DND-41 (cell line): Measurements from ENCODE around the gene MYO3A.
"Not testable (repeated sequence)": the region's sequence is repeated elsewhere in the genome, so short reads cannot be mapped to it uniquely, and the experiment has no call there.

Experiments
- ATAC-seq: fragments of 200-7000 bp; cut with Tn5 transposase; 3 replicates; pipeline ENCODE4 v1.9.1; 2021; ENCODE audit warnings: low read depth; ENCODE audit not compliant: insufficient read depth
- DNase-seq: peaks from one replicate; pipeline ENCODE4 v3.0.0-alpha.2; 2020
- H2AFZ ChIP-seq: 2 replicates; pipeline ENCODE4 v1.6.0; 2012; ENCODE audit warnings: low read depth, low read length
- H3K27ac ChIP-seq: 2 replicates; pipeline ENCODE4 v1.5.1; 2012; ENCODE audit warnings: low read length, inconsistent platforms
- H3K27me3 ChIP-seq: fragments of 200-600 bp; sonication (generic); 2 replicates; pipeline ENCODE4 v1.6.0; 2012; ENCODE audit warnings: low read length, mild to moderate bottlenecking, inconsistent platforms; ENCODE audit not compliant: insufficient read depth, poor library complexity
- H3K36me3 ChIP-seq: 2 replicates; pipeline ENCODE4 v1.5.1; 2012; ENCODE audit warnings: low read length, inconsistent platforms; ENCODE audit not compliant: insufficient read depth
- H3K4me1 ChIP-seq: 2 replicates; pipeline ENCODE4 v1.5.1; 2012; ENCODE audit warnings: mild to moderate bottlenecking, low read length; ENCODE audit not compliant: insufficient read depth
- H3K4me2 ChIP-seq: 2 replicates; pipeline ENCODE4 v1.6.0; 2012; ENCODE audit warnings: mild to moderate bottlenecking, moderate library complexity, low read length, inconsistent platforms; ENCODE audit not compliant: insufficient read depth
- H3K4me3 ChIP-seq, 2 experiments: fragments of 200-600 bp in 1 of 2; shearing (Covaris generic) in 1 of 2; 2 replicates each; pipeline ENCODE4 v1.5.1; 2012 to 2016; ENCODE audit warnings: inconsistent platforms in 2 of 2, low read length in 2 of 2, mild to moderate bottlenecking in 2 of 2, low read depth in 1 of 2, moderate library complexity in 1 of 2
- H3K79me2 ChIP-seq: 2 replicates; pipeline ENCODE4 v1.6.0; 2012; ENCODE audit warnings: low read length, inconsistent platforms; ENCODE audit not compliant: insufficient read depth
- H3K9ac ChIP-seq: 2 replicates; pipeline ENCODE4 v1.6.0; 2012; ENCODE audit warnings: low read depth, mild to moderate bottlenecking, inconsistent platforms, low read length, moderate library complexity
- H3K9me3 ChIP-seq: 2 replicates; pipeline ENCODE4 v1.5.1; 2012; ENCODE audit warnings: low read length, moderate library complexity, mild to moderate bottlenecking, inconsistent platforms; ENCODE audit not compliant: insufficient read depth, severe bottlenecking
- H4K20me1 ChIP-seq: 2 replicates; pipeline ENCODE4 v1.6.0; 2012; ENCODE audit warnings: low read length; ENCODE audit not compliant: insufficient read depth
- CTCF ChIP-seq: IDR thresholded peaks from 2 replicates; pipeline ENCODE4 v1.5.1; 2012; ENCODE audit warnings: borderline replicate concordance, low read length, moderate library complexity, mild to moderate bottlenecking; ENCODE audit not compliant: poor library complexity, severe bottlenecking; ENCODE audit errors: extremely low read depth
- EZH2 ChIP-seq: IDR thresholded peaks from 3 replicates; pipeline ENCODE4 v1.6.1; 2012; ENCODE audit warnings: borderline replicate concordance, low read depth, mild to moderate bottlenecking, moderate library complexity, low read length, inconsistent platforms; ENCODE audit not compliant: severe bottlenecking

Gene MYO3A

GRCh38 chr10:26095781-26096180 is 161.8 kb downstream of the MYO3A start:
- no peak for TF ChIP-seq CTCF
- TF ChIP-seq EZH2 = no peak

DNA sequence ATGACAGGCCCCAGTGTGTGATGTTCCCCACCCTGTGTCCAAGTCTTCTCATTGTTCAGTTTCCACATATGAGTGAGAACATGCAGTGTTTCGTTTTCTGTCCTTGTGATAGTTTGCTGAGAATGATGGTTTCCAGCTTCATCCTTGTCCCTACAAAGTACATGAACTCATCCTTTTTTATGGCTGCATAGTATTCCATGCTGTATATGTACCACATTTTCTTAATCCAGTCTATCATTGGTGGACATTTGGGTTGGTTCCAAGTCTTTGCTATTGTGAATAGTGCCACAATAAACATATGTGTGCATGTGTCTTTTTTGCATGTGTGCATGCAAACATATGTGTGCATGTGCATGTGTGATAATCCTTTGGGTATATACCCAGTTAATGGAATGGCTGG is 163.5 kb downstream of the MYO3A start:
- not testable (repeated sequence) for H3K4me2 ChIP-seq, ATAC-seq

More at GRCh38 chr10:26095781-26096180, 161.8 kb downstream of the MYO3A start:
- Histone ChIP-seq H3K9ac (no peak overlapping the region), H3K9me3 (no peaks in the 10 kb centered on the region), H3K79me2 (no peaks in the 10 kb centered on the region), H3K4me2 (no peak overlapping the region), H3K4me1 (no peaks in the 10 kb centered on the region), H3K27ac (no peak overlapping the region), H2AFZ (no peak overlapping the region), H3K27me3 (peaks cover 7% of the 10 kb centered on the region), H4K20me1 (no peaks in the 10 kb centered on the region), H3K4me3 (no peak overlapping the region), H3K36me3 (no peaks in the 10 kb centered on the region)
- DNase-seq (no peak), ATAC-seq (no peak)

DNA sequence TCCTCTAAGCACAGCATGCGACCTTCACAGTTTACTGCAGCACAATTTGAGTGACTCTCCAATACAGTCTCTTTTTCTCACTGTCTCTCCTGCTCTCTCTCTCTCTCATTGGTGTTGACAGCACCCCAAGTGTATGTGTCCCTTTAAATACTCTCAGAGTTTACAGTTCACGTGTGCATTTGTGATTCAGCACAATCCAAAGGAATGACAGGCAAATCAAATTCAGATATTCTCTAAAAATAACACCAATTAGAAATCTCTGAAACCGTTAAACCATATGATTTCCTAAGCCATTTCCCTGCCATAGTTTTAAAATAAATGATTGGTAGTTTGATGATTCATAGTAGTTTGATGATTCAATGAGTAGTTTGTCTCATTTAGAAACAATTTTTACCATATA is 178.5 kb downstream of the MYO3A start:
- no peak for TF ChIP-seq CTCF
- TF ChIP-seq EZH2 = no peak
- DNase-seq (no peak), ATAC-seq (no peak)
- Histone ChIP-seq H3K4me3 (no peak overlapping the region), H3K36me3 (no peaks in the 10 kb centered on the region), H4K20me1 (no peaks in the 10 kb centered on the region), H3K79me2 (no peaks in the 10 kb centered on the region), H3K4me1 (no peaks in the 10 kb centered on the region), H3K9me3 (no peaks in the 10 kb centered on the region), H3K27ac (no peak overlapping the region), H2AFZ (no peak overlapping the region), H3K9ac (no peak overlapping the region), H3K4me2 (no peak overlapping the region), H3K27me3 (peaks cover 27% of the 10 kb centered on the region)

More for the DNA sequence above, 163.5 kb downstream of the MYO3A start:
- H3K4me1 ChIP-seq, H3K9me3 ChIP-seq, H3K4me3 ChIP-seq, H3K36me3 ChIP-seq, H3K27ac ChIP-seq, H3K27me3 ChIP-seq, H2AFZ ChIP-seq, H3K79me2 ChIP-seq, H4K20me1 ChIP-seq, H3K9ac ChIP-seq, DNase-seq: not testable (repeated sequence)

- no peak for ATAC-seq
- H3K36me3 ChIP-seq = no peaks in the 10 kb centered on the region
- no peak overlapping the region for H2AFZ ChIP-seq
These were observed 204.6 kb downstream of the MYO3A start for GRCh38 chr10:26138613-26139012.

More at GRCh38 chr10:26138613-26139012, 204.6 kb downstream of the MYO3A start:
- Histone ChIP-seq H3K4me1 (no peaks in the 10 kb centered on the region), H3K27ac (no peak overlapping the region), H3K4me2 (no peak overlapping the region), H3K9ac (no peak overlapping the region), H4K20me1 (no peaks in the 10 kb centered on the region), H3K9me3 (no peaks in the 10 kb centered on the region), H3K4me3 (no peak overlapping the region), H3K79me2 (no peaks in the 10 kb centered on the region), H3K27me3 (peaks cover 4% of the 10 kb centered on the region)
- TF ChIP-seq EZH2 (no peak), CTCF (no peak)
- no peak for DNase-seq
